ENCODE data around the gene RYR2. TPM values are rescaled to one million over a fixed set of nuclear protein-coding genes. Genes with fewer than 3 reads are reported as not detected.

Gene RYR2
- total and polyA plus RNA-seq, 4 donors = 2.6 to 128 (median 17.7) TPM

GRCh38 chr1:237711281-237711680 lies 669.3 kb downstream of the RYR2 start:
- Histone ChIP-seq H3K36me3 (ENCODE audit: control insufficient read depth in 1 of 2, insufficient read depth in 2 of 2, low read length in 1 of 2) (no peaks in the 10 kb centered on the region), H3K9me3 (ENCODE audit: control insufficient read depth, low read length) (no peaks in the 10 kb centered on the region), H3K27ac (ENCODE audit: low read depth in 1 of 2, low read length in 2 of 2) (no peak overlapping the region), H3K27me3 (ENCODE audit: control insufficient read depth in 1 of 2, insufficient read depth in 2 of 2, low read length in 1 of 2) (no peaks in the 10 kb centered on the region), H3K4me1 (ENCODE audit: control insufficient read depth in 1 of 2, insufficient read depth in 2 of 2, low read length in 2 of 2) (peaks cover 0 to 2% of the 10 kb centered on the region in 2 donors), H3K4me3 (ENCODE audit: low read length in 2 of 2) (no peak overlapping the region)
- DNase-seq (no peak), ATAC-seq (ENCODE audit: low FRiP score) (no peak)
- 89% methylated on average over 3 of the region's 3 CpGs for WGBS, 2 donors
- intact Hi-C loops (cut with DNase I) = no loop called here

- H3K4me1 ChIP-seq (ENCODE audit: control insufficient read depth in 1 of 2, insufficient read depth in 2 of 2, low read length in 2 of 2) = peaks cover 0 to 2% of the 10 kb centered on the region in 2 donors
- no peak for DNase-seq
- 67 to 72% methylated on average over 6 of the region's 6 CpGs for WGBS, 2 donors
- no peak overlapping the region for H3K27ac ChIP-seq (ENCODE audit: low read depth in 1 of 2, low read length in 2 of 2)
- H3K27me3 ChIP-seq (ENCODE audit: control insufficient read depth in 1 of 2, insufficient read depth in 2 of 2, low read length in 1 of 2) = no peaks in the 10 kb centered on the region
- no peaks in the 10 kb centered on the region for H3K9me3 ChIP-seq (ENCODE audit: control insufficient read depth, low read length)
- no peak for ATAC-seq (ENCODE audit: low FRiP score)
- peaks cover 0 to 1% of the 10 kb centered on the region in 2 donors for H3K36me3 ChIP-seq (ENCODE audit: control insufficient read depth in 1 of 2, insufficient read depth in 2 of 2, low read length in 1 of 2)
- no peak overlapping the region for H3K4me3 ChIP-seq (ENCODE audit: low read length in 2 of 2)
- intact Hi-C loops (cut with DNase I) = no loop called here
These were observed 670.1 kb downstream of the RYR2 start for GRCh38 chr1:237712082-237712481.

- ATAC-seq (ENCODE audit: low FRiP score) = no peak
- Histone ChIP-seq H3K27ac (ENCODE audit: low read depth in 1 of 2, low read length in 2 of 2) (no peak overlapping the region), H3K4me1 (ENCODE audit: control insufficient read depth in 1 of 2, insufficient read depth in 2 of 2, low read length in 2 of 2) (peaks cover 0 to 2% of the 10 kb centered on the region in 2 donors), H3K4me3 (ENCODE audit: low read length in 2 of 2) (no peak overlapping the region), H3K9me3 (ENCODE audit: control insufficient read depth, low read length) (no peaks in the 10 kb centered on the region), H3K36me3 (ENCODE audit: control insufficient read depth in 1 of 2, insufficient read depth in 2 of 2, low read length in 1 of 2) (peaks cover 0 to 4% of the 10 kb centered on the region in 2 donors), H3K27me3 (ENCODE audit: control insufficient read depth in 1 of 2, insufficient read depth in 2 of 2, low read length in 1 of 2) (no peaks in the 10 kb centered on the region)
- 69 to 74% methylated on average over 5 of the region's 5 CpGs for WGBS, 2 donors
- intact Hi-C loops (cut with DNase I) = no loop called here
- no peak for DNase-seq
These were observed 670.7 kb downstream of the RYR2 start for GRCh38 chr1:237712586-237713157.

- ATAC-seq (ENCODE audit: low FRiP score) (no peak), DNase-seq (no peak)
- WGBS, 2 donors = 36 to 47% methylated on average over 1 of the region's 1 CpG
- Histone ChIP-seq H3K4me1 (ENCODE audit: control insufficient read depth in 1 of 2, insufficient read depth in 2 of 2, low read length in 2 of 2) (peaks cover 0 to 2% of the 10 kb centered on the region in 2 donors), H3K27me3 (ENCODE audit: control insufficient read depth in 1 of 2, insufficient read depth in 2 of 2, low read length in 1 of 2) (no peaks in the 10 kb centered on the region), H3K27ac (ENCODE audit: low read depth in 1 of 2, low read length in 2 of 2) (no peak overlapping the region), H3K9me3 (ENCODE audit: control insufficient read depth, low read length) (no peaks in the 10 kb centered on the region), H3K36me3 (ENCODE audit: control insufficient read depth in 1 of 2, insufficient read depth in 2 of 2, low read length in 1 of 2) (peaks cover 0 to 4% of the 10 kb centered on the region in 2 donors), H3K4me3 (ENCODE audit: low read length in 2 of 2) (no peak overlapping the region)
- intact Hi-C loops (cut with DNase I) = no loop called here
These were observed 671.9 kb downstream of the RYR2 start for GRCh38 chr1:237713916-237714315.

- Histone ChIP-seq H3K36me3 (ENCODE audit: control insufficient read depth in 1 of 2, insufficient read depth in 2 of 2, low read length in 1 of 2) (peaks cover 1 to 4% of the 10 kb centered on the region in 2 donors), H3K9me3 (ENCODE audit: control insufficient read depth, low read length) (no peaks in the 10 kb centered on the region), H3K4me3 (ENCODE audit: low read length in 2 of 2) (no peak overlapping the region), H3K4me1 (ENCODE audit: control insufficient read depth in 1 of 2, insufficient read depth in 2 of 2, low read length in 2 of 2) (no peaks in the 10 kb centered on the region), H3K27ac (ENCODE audit: low read depth in 1 of 2, low read length in 2 of 2) (no peak overlapping the region), H3K27me3 (ENCODE audit: control insufficient read depth in 1 of 2, insufficient read depth in 2 of 2, low read length in 1 of 2) (no peaks in the 10 kb centered on the region)
- ATAC-seq (ENCODE audit: low FRiP score) (no peak), DNase-seq (no peak)
- WGBS, 2 donors = 76 to 80% methylated on average over 5 of the region's 5 CpGs
- intact Hi-C loops (cut with DNase I) = no loop called here
These were observed 675.1 kb downstream of the RYR2 start for GRCh38 chr1:237717106-237717505.

GRCh38 chr1:237730826-237731350 lies 688.9 kb downstream of the RYR2 start:
- no peak overlapping the region for H3K4me3 ChIP-seq (ENCODE audit: low read length in 2 of 2)
- H3K27me3 ChIP-seq (ENCODE audit: control insufficient read depth in 1 of 2, insufficient read depth in 2 of 2, low read length in 1 of 2) = no peaks in the 10 kb centered on the region
- intact Hi-C loops (cut with DNase I) = no loop called here
- 98% methylated on average over 1 of the region's 1 CpG for WGBS, 2 donors
- DNase-seq = no peak
- H3K4me1 ChIP-seq (ENCODE audit: control insufficient read depth in 1 of 2, insufficient read depth in 2 of 2, low read length in 2 of 2) = peaks cover 0 to 3% of the 10 kb centered on the region in 2 donors
- H3K9me3 ChIP-seq (ENCODE audit: control insufficient read depth, low read length) = no peaks in the 10 kb centered on the region
- no peak for ATAC-seq (ENCODE audit: low FRiP score)
- peaks cover 0 to 4% of the 10 kb centered on the region in 2 donors for H3K36me3 ChIP-seq (ENCODE audit: control insufficient read depth in 1 of 2, insufficient read depth in 2 of 2, low read length in 1 of 2)
- H3K27ac ChIP-seq (ENCODE audit: low read depth in 1 of 2, low read length in 2 of 2) = no peak overlapping the region

- ATAC-seq (ENCODE audit: low FRiP score) (no peak), DNase-seq (no peak)
- Histone ChIP-seq H3K27me3 (ENCODE audit: control insufficient read depth in 1 of 2, insufficient read depth in 2 of 2, low read length in 1 of 2) (no peaks in the 10 kb centered on the region), H3K9me3 (ENCODE audit: control insufficient read depth, low read length) (no peaks in the 10 kb centered on the region), H3K36me3 (ENCODE audit: control insufficient read depth in 1 of 2, insufficient read depth in 2 of 2, low read length in 1 of 2) (peaks cover 0 to 4% of the 10 kb centered on the region in 2 donors), H3K4me1 (ENCODE audit: control insufficient read depth in 1 of 2, insufficient read depth in 2 of 2, low read length in 2 of 2) (peaks cover 0 to 3% of the 10 kb centered on the region in 2 donors), H3K4me3 (ENCODE audit: low read length in 2 of 2) (no peak overlapping the region), H3K27ac (ENCODE audit: low read depth in 1 of 2, low read length in 2 of 2) (no peak overlapping the region)
- WGBS, 2 donors = 92 to 93% methylated on average over 2 of the region's 2 CpGs
- intact Hi-C loops (cut with DNase I) = no loop called here
These were observed 690.7 kb downstream of the RYR2 start for GRCh38 chr1:237732657-237733056.

GRCh38 chr1:237736372-237737029 lies 694.5 kb downstream of the RYR2 start:
- WGBS, 2 donors = 55 to 61% methylated on average over 8 of the region's 8 CpGs
- Histone ChIP-seq H3K27me3 (ENCODE audit: control insufficient read depth in 1 of 2, insufficient read depth in 2 of 2, low read length in 1 of 2) (no peaks in the 10 kb centered on the region), H3K4me1 (ENCODE audit: control insufficient read depth in 1 of 2, insufficient read depth in 2 of 2, low read length in 2 of 2) (peaks cover 0 to 3% of the 10 kb centered on the region in 2 donors), H3K9me3 (ENCODE audit: control insufficient read depth, low read length) (no peaks in the 10 kb centered on the region), H3K4me3 (ENCODE audit: low read length in 2 of 2) (no peak overlapping the region), H3K36me3 (ENCODE audit: control insufficient read depth in 1 of 2, insufficient read depth in 2 of 2, low read length in 1 of 2) (peaks cover 3% of the 10 kb centered on the region in 2 donors), H3K27ac (ENCODE audit: low read depth in 1 of 2, low read length in 2 of 2) (no peak overlapping the region)
- no peak for DNase-seq
- ATAC-seq (ENCODE audit: low FRiP score) = no peak
- intact Hi-C loops (cut with DNase I) = no loop called here

GRCh38 chr1:237737448-237737847 lies 695.5 kb downstream of the RYR2 start:
- intact Hi-C loops (cut with DNase I) = no loop called here
- H3K36me3 ChIP-seq (ENCODE audit: control insufficient read depth in 1 of 2, insufficient read depth in 2 of 2, low read length in 1 of 2) = peaks cover 2 to 3% of the 10 kb centered on the region in 2 donors
- no peak overlapping the region for H3K4me3 ChIP-seq (ENCODE audit: low read length in 2 of 2)
- H3K9me3 ChIP-seq (ENCODE audit: control insufficient read depth, low read length) = no peaks in the 10 kb centered on the region
- no peak for DNase-seq
- peaks cover 0 to 3% of the 10 kb centered on the region in 2 donors for H3K4me1 ChIP-seq (ENCODE audit: control insufficient read depth in 1 of 2, insufficient read depth in 2 of 2, low read length in 2 of 2)
- ATAC-seq (ENCODE audit: low FRiP score) = no peak
- H3K27ac ChIP-seq (ENCODE audit: low read depth in 1 of 2, low read length in 2 of 2) = no peak overlapping the region
- H3K27me3 ChIP-seq (ENCODE audit: control insufficient read depth in 1 of 2, insufficient read depth in 2 of 2, low read length in 1 of 2) = no peaks in the 10 kb centered on the region
